AML-193 (cell line): ENCODE results near the gene IREB2.
A peak's percentile ranks its signal among the peaks of the same experiment; 100 is the strongest.
"Not testable (repeated sequence)": the region's sequence is repeated elsewhere in the genome, so short reads cannot be mapped to it uniquely, and the experiment has no call there.

Experiments
- DNase-seq, 2 experiments: peaks; one replicate each; lab custom pipeline; 2025; lab: John Stamatoyannopoulos, UW

IREB2 gene

GRCh38 chr15:78477295-78477694 is 39.3 kb downstream of the IREB2 start:
- DNase-seq, result no peak

DNA sequence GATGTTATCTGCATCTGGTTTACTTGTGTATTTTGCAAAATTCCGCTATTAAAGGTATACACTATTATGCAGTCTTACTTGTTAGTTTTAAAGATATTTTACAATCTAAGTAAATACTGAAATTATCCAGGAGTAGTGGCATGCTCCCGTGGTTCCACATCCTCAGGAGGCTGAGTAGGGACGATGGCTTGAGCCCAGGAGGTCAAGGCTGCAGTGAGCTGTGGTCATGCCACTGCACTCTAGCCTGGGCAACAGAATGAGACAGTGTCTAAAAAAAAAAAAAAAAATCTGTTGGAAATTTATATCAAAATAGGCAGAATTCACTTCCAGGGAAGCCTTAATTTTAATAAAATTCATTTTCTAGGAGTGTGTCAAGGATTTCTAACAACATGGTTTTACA is 41.6 kb downstream of the IREB2 start:
- DNase-seq, result no peak

GRCh38 chr15:78481917-78482316 is 43.9 kb downstream of the IREB2 start:
- DNase-seq, result no peak

GRCh38 chr15:78492872-78493271 is 54.9 kb downstream of the IREB2 start:
- no peak for DNase-seq

DNA sequence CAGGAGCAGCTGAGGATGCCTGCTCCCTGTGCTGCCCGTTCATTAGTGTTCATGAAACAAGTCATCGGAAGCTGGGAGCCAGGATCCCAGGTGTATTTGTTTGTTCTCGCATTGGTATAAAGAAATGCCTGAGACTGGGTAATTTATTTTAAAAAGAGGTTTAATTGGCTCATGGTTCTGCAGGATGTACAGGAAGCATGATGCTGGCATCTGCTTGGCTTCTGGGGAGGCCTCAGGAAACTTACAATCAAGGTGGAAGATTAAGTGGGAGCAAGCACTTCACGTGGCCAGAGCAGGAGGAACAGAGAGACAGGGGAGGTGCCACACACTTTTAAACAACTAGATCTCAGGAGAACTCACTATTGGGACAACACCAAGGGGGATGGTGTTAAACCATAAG is 63.8 kb downstream of the IREB2 start:
- DNase-seq, result no peak

- DNase-seq, result no peak
Measured at GRCh38 chr15:78502641-78503040, 64.6 kb downstream of the IREB2 start.

DNA sequence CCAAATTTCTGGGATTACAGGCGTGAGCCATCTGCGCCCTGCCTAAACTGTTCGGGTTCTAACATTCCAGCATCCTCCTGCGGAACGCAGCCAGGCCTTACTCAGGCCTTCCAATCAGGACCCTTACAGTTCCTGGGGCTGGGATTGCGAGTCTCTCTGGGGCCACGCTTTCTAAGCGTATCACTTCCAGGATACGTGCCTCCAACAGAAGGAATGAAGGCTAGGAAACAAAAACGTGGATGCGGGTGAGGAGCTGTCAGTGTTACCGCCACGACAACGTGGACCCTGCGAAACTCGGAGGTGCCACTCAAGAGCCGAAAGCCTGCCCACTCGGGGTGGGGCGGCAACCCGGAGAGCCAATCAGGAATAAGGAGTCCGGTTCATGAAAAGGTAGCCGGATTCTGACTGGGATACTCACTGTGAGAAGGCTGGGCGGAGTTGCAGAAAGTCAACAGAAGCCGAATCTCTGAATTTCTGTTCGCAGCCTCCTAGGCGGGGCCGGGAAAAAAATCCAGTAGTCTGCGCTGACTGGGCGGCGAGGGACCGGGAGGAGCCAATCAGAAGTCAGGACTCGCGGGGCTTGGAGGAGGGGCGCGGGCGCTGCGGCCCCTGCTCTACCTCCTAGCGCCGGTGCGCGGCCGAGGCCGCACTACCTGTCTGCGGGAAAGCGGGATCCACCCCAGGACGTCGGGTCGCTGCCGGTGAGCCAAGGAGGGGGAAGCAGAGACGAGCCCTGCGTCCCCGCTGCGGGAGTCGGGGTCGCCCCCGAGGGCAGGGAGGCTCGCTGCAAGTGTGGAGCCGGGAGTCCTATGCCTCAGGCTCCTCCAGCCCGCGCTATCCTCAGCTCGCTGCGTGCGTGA is 69.2 kb downstream of the IREB2 start, which contains the start of gene HYKK:
TSS of gene HYKK (plus strand) at position 607 of the 860 bp plus-strand sequence. CDS start 5,512 bp downstream, outside the sequence.
- DNase-seq, result peak; percentile 60 to 68

- no peak for DNase-seq
Measured at GRCh38 chr15:78507831-78508160, 69.8 kb downstream of the IREB2 start.

GRCh38 chr15:78508272-78508671 is 70.3 kb downstream of the IREB2 start:
- no peak for DNase-seq

DNA sequence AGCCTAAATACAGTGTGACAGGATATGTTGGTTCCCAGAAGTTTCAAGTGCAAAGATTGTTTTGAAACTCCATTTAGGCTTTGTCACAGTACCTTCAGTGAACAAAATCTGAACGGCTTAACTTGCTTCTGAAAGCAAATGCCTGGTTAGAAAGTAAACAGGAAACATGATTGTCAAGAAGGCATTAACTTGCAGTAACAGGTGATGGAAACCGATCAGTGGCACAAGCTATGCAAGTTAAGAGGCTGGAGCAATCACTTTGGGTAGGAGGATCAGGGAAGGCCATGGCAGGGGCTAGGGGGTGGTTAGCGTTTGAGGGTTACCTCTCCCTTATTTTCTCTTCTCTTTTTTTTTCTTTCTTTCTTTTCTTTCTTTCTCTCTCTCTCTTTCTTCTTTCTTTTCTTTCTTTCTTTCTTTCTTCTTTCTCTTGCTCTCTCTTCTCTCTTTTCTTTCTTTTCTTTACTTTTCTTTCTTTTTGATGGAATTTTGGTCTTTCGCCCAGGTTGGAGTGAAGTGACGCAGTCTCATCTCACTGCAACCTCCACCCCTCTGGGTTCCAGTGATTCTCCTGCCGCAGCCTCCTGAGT is 71.8 kb downstream of the IREB2 start:
- DNase-seq, result no peak

DNA sequence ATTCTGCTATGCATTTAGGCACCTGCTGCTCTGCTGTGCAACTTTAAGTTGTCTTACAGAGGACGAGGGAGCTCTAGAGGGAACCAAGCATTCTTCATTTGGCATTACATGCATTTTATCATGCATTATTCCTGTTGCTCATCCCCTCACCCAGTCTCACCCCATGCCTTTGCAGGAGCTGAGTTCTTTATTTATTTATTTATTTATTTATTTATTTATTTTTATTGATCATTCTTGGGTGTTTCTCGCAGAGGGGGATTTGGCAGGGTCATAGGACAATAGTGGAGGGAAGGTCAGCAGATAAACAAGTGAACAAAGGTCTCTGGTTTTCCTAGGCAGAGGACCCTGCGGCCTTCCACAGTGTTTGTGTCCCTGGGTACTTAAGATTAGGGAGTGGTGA is 82.0 kb downstream of the IREB2 start:
- not testable (repeated sequence) for DNase-seq

DNA sequence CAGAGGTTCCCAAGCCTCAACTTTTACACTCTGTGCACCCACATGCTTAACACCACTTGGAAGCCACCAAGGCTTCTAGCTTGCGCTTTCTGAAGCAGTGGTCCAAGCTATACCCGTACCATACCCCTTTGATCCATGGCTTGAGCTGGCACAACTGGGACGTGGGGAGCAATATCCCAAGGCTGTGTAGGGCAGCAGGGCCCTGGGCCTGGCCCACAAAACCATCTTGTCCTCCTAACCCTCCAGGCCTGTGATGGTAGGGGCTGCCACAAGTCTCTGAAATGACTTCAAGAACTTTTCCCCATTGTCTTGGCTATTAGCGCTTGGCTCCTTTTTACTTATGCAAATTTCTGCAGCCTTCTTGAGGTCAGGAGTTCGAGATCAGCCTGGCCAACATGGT is 86.2 kb downstream of the IREB2 start:
- no peak for DNase-seq

- DNase-seq, result no peak
Measured at GRCh38 chr15:78527325-78527724, 89.3 kb downstream of the IREB2 start.

- no peak for DNase-seq
Measured at GRCh38 chr15:78533331-78533730, 95.3 kb downstream of the IREB2 start.

DNA sequence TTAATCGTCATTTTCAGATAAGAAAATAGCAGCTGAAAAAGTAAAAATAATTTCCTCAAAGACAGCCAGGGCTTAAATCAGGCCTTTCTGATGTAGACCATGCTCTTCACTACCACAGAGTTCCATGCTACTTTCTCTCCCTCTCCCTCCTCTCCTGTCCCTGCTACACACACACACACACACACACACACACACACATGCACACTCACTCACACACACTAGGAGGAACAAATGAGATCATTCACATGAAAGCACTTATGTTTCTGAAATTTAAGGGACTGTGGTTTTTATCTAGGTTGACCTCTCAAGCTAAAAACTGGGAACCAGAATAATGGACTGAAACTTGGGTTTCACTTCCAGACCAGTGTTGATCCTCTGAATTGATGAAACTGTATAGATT is 98.1 kb downstream of the IREB2 start:
- DNase-seq, result no peak

GRCh38 chr15:78537266-78537905 is 99.4 kb downstream of the IREB2 start:
- no peak for DNase-seq

- no peak for DNase-seq
Measured at GRCh38 chr15:78538358-78538757, 100.3 kb downstream of the IREB2 start.

DNA sequence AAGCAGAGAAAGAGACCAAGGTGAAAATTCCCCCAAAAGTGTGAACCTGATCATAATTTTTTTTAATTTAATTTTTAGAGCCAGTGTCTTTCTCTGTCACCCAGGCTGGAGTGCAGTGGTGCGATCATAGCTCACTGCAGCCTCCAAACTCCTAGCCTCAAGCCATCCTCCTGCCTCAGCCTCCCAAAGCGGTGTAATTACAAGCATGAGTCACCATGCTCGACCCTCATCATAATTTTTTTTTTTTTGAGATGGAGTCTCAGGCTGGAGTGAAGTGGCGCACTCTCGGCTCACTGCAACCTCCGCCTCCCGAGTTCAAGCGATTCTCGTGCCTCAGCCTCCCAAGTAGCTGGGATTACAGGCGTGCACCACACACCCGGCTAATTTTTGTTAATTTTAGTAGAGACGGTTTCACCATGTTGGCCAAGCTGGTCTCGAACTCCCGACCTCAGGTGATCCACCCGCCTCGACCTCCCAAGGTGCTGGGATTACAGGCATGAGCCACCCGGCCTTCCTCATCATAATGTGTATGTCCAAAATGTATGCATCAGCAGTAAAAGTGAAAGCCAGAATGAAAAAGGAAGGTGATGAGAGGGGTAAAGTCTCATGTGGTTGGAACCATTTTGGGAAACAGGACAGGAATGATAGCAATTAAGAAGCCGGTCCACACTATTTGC is 101.6 kb downstream of the IREB2 start:
- DNase-seq, result peak in 1 of 2 experiments; percentile 66

- DNase-seq, result peak; percentile 75 to 76
Measured at GRCh38 chr15:78540141-78540870, 102.3 kb downstream of the IREB2 start, which contains the start of gene PSMA4. Gene PSMA4, plus strand, starts transcription at chr15:78540444. Its CDS starts 1,484 bp downstream, at chr15:78541928.

GRCh38 chr15:78540871-78541743 is 103.1 kb downstream of the IREB2 start:
- peak; percentile 6 to 18 for DNase-seq

DNA sequence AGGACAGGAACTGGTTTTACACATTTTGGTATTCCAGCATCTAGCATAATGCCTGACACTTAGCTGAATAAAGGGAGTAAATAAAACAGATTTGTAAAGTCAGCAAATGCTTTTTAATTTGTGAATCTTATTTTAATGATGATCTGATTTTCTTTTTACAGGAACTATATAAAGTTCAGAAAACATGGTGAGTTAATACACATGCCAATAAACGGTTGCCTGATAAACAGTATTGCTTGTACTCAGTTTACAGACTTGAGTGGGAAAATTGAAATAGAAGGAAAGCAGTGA is 103.7 kb downstream of the IREB2 start:
- DNase-seq, result no peak
